H7 (cell line): ENCODE data around the gene PAGE2. TPM values are rescaled to one million over a fixed set of nuclear protein-coding genes. Genes with fewer than 3 reads are reported as not detected.
"Not testable (repeated sequence)": the region's sequence is repeated elsewhere in the genome, so short reads cannot be mapped to it uniquely, and the experiment has no call there.

Experiments
- DNase-seq: peaks from one replicate; pipeline ENCODE4 v3.0.0; 2012
- H3K27me3 ChIP-seq: 2 replicates; pipeline ENCODE4 v1.6.0; 2011; ENCODE audit warnings: mild to moderate bottlenecking, low read length; ENCODE audit not compliant: control insufficient read depth, insufficient read depth
- H3K36me3 ChIP-seq: replicated peaks from 2 replicates; pipeline ENCODE4 v1.5.1; 2011; ENCODE audit warnings: low read length; ENCODE audit not compliant: control insufficient read depth, insufficient read depth
- H3K4me3 ChIP-seq: 2 replicates; pipeline ENCODE4 v1.5.1; 2011; ENCODE audit warnings: low read depth, mild to moderate bottlenecking, control low read depth, low read length, moderate library complexity; ENCODE audit not compliant: insufficient read depth
- total RNA-seq: library from RNA; depleted of rRNA; stranded (reverse); fragments of >200 nt; shearing (Covaris generic); gene quantifications from 2 replicates; pipeline ENCODE4 v1.2.3, GENCODE V29; 2014

PAGE2 gene
- total RNA-seq, 1 experiment from 2014 or later: not detected

- no peak for DNase-seq
- no peaks in the 10 kb centered on the region for H3K36me3 ChIP-seq
- H3K27me3 ChIP-seq: no peaks in the 10 kb centered on the region
- no peak overlapping the region for H3K4me3 ChIP-seq
Measured at GRCh38 chrX:55109306-55109705, 20.5 kb downstream of the PAGE2 start.

DNA sequence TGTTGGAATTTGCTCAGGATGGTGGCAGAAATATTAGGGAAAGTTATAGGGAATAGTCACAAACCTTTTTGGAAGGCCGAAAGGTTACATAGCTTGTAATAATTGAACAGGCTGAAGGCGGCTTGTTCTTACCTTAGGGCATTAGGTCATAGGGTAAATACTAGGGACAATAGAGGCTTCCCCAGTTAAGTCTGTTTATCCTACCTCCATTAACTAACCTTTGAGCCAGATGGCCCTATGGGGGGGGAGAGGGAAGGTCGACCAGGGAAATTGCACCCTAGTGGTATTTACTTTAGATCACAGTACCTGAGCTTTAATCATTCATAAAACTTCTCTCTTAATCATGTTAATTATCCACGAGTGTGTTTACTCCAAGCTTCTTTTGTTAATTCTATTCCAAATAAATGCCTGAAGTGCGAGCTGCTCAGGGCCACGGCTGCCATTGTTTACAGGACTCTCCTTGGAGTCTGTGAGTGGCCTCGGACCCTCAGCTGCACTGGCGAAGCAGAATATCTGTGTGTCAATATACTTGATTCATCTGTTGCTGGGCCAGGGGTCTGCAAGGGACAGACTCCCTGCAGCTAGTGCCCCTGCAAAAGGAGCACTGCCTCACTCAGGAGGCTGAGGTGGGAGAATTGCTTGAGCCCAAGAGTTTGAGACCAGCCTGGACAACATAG is 22.9 kb downstream of the PAGE2 start:
- no peaks in the 10 kb centered on the region for H3K36me3 ChIP-seq
- no peak overlapping the region for H3K4me3 ChIP-seq
- H3K27me3 ChIP-seq: no peaks in the 10 kb centered on the region
- no peak for DNase-seq

DNA sequence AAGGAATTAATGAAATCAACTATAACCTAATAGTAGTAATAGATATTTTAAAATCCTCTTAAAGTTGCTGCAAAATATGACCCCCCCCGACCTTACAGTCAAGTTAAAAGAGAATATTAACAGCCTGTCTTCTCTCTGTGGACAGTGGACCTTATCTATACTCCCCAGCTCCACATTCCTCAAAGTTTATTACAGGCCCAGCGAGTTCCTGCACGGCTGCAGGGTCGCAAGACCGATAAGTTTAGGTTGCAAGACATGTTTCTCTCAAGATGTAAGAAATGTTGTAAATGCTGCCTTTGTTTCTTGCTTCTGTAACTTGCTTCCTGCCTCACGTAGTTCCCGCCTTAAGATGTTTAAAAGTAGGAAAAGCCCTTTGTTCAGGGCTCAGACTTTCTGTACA is 27.8 kb downstream of the PAGE2 start:
- DNase-seq, H3K27me3 ChIP-seq, H3K4me3 ChIP-seq, H3K36me3 ChIP-seq: not testable (repeated sequence)

DNA sequence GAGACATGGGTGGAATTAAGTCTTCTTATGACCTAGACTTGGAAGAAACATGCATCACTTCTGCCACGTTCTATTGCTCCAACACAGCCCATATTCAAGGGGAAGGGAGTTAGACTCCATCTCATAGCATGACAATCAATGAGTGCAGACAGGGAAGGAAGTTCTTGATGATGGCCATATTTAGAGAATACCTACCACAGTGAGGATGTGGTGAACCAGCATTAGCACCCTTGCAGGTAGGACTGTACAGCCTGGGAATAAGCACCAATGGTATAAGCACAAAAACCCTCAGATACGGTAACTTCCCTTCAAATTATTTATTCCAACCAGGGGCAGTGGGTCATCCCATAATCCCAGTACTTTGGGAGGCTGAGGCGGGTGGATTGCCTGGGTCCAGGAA is 29.8 kb downstream of the PAGE2 start:
- H3K27me3 ChIP-seq: no peaks in the 10 kb centered on the region
- H3K4me3 ChIP-seq: no peak overlapping the region
- no peak for DNase-seq
- H3K36me3 ChIP-seq: no peaks in the 10 kb centered on the region

GRCh38 chrX:55119271-55119670 is 30.5 kb downstream of the PAGE2 start:
- Histone ChIP-seq H3K27me3 (no peaks in the 10 kb centered on the region), H3K36me3 (no peaks in the 10 kb centered on the region), H3K4me3 (no peak overlapping the region)
- DNase-seq: no peak

DNA sequence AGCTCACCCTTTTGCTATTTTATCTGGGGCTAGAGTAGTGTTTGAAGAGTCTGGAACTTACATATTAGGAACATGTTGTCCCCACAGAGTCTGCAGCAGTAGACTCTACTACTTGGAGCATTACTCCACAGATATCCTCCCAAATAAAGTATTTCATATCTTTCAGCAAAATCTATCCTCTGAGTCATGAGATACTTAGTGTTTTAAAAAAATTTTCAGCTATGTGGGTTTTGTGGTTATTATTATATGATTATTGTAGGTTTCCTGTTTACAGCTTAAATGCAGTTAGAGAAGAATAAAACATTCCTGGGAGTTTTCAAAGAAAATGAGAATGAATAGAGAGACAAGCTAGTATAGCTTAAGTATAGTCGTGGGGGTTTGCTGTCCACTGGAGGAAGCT is 30.9 kb downstream of the PAGE2 start:
- H3K27me3 ChIP-seq: no peaks in the 10 kb centered on the region
- no peak overlapping the region for H3K4me3 ChIP-seq
- no peak for DNase-seq
- no peaks in the 10 kb centered on the region for H3K36me3 ChIP-seq

GRCh38 chrX:55120761-55121358 is 32.0 kb downstream of the PAGE2 start:
- no peak for DNase-seq
- Histone ChIP-seq H3K36me3 (no peaks in the 10 kb centered on the region), H3K4me3 (no peak overlapping the region), H3K27me3 (no peaks in the 10 kb centered on the region)

DNA sequence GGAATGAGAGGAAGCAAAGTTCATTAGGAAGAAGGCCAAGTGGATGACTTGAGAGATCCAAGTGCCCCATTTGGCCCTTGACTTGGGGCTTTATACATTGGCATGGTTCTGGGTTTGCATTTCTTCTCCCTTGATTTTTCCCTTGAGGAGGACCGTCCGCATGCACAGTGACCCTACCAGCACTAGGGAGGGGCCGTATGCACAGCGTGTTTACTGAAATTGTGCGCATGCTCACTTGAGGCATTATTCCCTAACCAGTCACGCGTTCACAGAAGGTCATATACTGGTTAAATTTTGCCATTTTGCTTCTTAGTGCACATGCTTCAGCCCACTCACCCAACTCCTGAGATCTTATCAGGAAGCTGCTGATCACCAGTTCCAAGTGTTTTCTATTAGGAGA is 35.1 kb downstream of the PAGE2 start:
- DNase-seq: no peak
- Histone ChIP-seq H3K36me3 (no peaks in the 10 kb centered on the region), H3K4me3 (no peak overlapping the region), H3K27me3 (no peaks in the 10 kb centered on the region)

DNA sequence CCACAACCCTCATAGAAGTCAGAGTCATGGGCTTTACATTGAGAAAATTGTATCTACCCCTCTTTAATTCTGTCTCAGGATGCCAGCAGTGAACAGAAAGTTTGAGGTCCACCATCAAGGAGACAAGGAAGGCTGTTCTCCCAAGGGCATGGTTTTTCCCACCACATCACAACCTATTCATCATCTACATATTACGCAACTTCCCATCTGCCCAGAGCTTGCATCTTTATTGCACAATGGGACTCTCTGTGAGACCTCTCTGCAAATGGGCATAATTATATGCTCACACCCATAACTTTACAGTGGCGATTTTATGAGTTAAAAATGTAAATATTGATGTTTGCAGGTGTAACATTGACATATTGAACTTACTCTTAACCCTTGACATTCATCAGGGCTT is 38.9 kb downstream of the PAGE2 start:
- H3K4me3 ChIP-seq: no peak overlapping the region
- H3K36me3 ChIP-seq: no peaks in the 10 kb centered on the region
- DNase-seq: no peak
- H3K27me3 ChIP-seq: no peaks in the 10 kb centered on the region

DNA sequence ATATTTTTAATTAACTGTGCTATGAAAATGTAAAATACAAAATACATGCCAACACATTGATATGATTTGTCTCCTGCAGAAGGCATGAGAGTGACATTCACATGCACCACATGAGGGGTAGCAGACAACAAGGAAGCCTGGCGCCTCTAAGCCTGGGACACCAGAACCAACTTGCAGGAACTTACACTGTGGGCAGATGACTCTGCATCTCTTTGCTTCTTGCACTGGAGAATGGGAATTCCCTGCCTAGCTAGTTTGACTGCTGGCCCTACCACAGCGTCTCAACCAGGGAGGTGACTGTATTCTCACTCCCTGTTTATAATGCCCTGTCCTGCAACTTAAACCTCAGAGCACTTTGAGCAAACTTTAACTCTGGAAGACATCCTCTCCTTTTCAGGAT is 40.5 kb downstream of the PAGE2 start:
- Histone ChIP-seq H3K27me3 (no peaks in the 10 kb centered on the region), H3K4me3 (no peak overlapping the region), H3K36me3 (no peaks in the 10 kb centered on the region)
- no peak for DNase-seq

- Histone ChIP-seq H3K36me3 (no peaks in the 10 kb centered on the region), H3K27me3 (no peaks in the 10 kb centered on the region), H3K4me3 (no peak overlapping the region)
- DNase-seq: no peak
Measured at GRCh38 chrX:55130481-55130880, 41.7 kb downstream of the PAGE2 start.

GRCh38 chrX:55132416-55132815 is 43.6 kb downstream of the PAGE2 start:
- Histone ChIP-seq H3K36me3 (no peaks in the 10 kb centered on the region), H3K27me3 (no peaks in the 10 kb centered on the region)

DNA sequence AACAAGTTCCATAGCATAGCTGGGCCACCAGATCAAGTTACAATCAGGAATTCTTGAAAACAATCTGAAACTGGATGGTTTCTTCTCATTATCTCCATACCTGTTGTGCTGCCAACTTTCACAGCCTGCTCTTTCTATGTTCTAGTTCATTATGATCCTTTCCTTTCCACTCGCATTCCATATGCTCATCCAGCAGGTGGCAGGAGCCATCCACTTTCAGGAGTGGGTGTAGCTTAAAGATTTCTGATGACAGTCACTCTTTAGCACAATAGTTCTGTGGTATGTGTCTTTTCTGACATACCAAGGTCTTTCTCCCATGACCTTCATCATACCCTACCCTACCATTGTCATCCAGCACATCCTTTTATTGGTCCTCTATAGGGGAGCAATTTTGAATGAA is 46.4 kb downstream of the PAGE2 start:
- DNase-seq: no peak
- Histone ChIP-seq H3K36me3 (no peaks in the 10 kb centered on the region), H3K27me3 (no peaks in the 10 kb centered on the region), H3K4me3 (no peak overlapping the region)

More at GRCh38 chrX:55132416-55132815, 43.6 kb downstream of the PAGE2 start:
- no peak for DNase-seq
- no peak overlapping the region for H3K4me3 ChIP-seq

- H3K36me3 ChIP-seq, H3K27me3 ChIP-seq, DNase-seq, H3K4me3 ChIP-seq: not testable (repeated sequence)
Measured at GRCh38 chrX:55140800-55141199, 52.0 kb downstream of the PAGE2 start.
